ENCODE measurements around the gene EXO1.
"Not testable (repeated sequence)": the region's sequence is repeated elsewhere in the genome, so short reads cannot be mapped to it uniquely, and the experiment has no call there.

Gene EXO1

DNA sequence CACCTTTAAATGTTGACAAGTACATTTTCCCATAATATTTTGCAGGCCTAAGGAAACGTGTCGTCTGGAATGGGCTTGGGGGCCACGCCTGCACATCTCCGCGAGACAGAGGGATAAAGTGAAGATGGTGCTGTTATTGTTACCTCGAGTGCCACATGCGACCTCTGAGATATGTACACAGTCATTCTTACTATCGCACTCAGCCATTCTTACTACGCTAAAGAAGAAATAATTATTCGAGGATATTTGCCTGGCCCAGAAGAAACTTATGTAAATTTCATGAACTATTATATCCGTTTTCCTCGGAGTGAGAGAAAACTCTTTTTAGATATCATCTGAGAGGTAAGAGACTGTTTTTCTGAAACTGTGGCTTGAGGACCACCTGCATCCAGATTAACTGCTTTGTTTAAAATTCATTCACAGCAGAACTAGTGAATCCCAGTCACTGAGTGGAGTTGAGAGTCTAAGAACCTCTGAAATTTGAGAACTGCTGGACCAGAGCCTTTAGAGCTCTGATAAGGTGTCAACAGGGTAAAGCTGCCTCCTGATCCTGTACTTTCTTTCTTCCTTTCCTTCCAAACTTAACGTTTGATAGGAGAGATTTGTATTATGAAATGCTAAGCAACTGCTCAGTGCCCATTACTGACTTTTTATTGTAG, 811 bp downstream of the EXO1 start:
- TF ChIP-seq, protein P1, sequence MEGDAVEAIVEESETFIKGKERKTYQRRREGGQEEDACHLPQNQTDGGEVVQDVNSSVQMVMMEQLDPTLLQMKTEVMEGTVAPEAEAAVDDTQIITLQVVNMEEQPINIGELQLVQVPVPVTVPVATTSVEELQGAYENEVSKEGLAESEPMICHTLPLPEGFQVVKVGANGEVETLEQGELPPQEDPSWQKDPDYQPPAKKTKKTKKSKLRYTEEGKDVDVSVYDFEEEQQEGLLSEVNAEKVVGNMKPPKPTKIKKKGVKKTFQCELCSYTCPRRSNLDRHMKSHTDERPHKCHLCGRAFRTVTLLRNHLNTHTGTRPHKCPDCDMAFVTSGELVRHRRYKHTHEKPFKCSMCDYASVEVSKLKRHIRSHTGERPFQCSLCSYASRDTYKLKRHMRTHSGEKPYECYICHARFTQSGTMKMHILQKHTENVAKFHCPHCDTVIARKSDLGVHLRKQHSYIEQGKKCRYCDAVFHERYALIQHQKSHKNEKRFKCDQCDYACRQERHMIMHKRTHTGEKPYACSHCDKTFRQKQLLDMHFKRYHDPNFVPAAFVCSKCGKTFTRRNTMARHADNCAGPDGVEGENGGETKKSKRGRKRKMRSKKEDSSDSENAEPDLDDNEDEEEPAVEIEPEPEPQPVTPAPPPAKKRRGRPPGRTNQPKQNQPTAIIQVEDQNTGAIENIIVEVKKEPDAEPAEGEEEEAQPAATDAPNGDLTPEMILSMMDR (IDR thresholded peaks at IDR 0.05; ENCODE audit: low read depth, low read length) = no peak
- Histone ChIP-seq H3K4me3 (ENCODE audit: low read depth, low read length) (peak overlapping the region; percentile 93), H3K27ac (peak overlapping the region; percentile 96), H3K27me3 (ENCODE audit: insufficient read depth, low read depth, severe bottlenecking) (no peaks in the 10 kb centered on the region), H3K36me3 (peaks cover 50% of the 10 kb centered on the region), H3K9me3 (ENCODE audit: severe bottlenecking) (no peaks in the 10 kb centered on the region)
- no peak for DNase-seq

DNA sequence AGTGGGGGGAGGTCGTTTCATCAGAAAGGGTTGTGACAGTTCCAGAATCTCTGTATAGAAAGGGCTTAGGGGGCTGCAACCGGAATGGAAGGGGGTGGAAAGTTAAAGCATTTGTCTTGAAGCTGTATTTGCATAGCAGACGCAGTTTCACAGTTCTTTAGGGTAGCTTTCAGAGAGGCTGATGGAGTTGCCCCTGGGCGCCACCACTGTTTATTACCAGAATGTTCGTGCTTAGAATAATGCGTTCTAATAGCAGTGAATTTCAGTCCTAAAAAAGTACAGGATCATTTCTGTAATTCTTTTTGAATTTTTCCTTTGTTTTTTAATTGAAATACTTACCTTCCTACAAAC, 1.3 kb downstream of the EXO1 start:
- Histone ChIP-seq H3K36me3 (peaks cover 55% of the 10 kb centered on the region), H3K27ac (no peak overlapping the region)

DNA sequence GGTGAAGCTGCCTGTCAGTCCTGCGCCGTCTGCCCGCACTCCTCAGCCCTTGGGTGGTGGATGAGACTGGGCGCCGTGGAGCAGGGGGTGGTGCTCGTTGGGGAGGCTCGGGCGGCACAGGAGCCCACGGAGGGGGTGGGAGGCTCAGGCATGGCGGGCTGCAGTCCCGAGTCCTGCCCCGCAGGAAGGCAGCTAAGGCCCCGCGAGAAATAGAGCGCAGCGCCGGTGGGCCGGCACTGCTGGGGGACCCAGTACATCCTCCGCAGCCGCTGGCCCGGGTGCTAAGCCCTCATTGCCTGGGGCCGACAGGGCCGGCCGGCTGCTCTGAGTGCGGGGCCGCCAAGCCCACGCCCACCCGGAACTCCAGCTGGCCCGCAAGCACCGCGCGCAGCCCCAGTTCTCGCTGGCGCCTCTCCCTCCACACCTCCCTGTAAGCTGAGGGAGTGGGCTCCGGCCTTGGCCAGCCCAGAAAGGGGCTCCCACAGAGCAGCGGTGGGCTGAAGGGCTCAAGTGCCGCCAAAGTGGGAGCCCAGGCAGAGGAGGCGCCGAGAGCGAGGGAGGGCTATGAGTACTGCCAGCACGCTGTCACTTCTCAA, 7.6 kb downstream of the EXO1 start:
- H3K27ac ChIP-seq; DNase-seq; H3K27me3 ChIP-seq (ENCODE audit: insufficient read depth, low read depth, severe bottlenecking); H3K4me3 ChIP-seq (ENCODE audit: low read depth, low read length); H3K9me3 ChIP-seq (ENCODE audit: severe bottlenecking): not testable (repeated sequence)
- H3K36me3 ChIP-seq = peaks cover 77% of the 10 kb centered on the region

More for the DNA sequence above, 1.3 kb downstream of the EXO1 start:
- no peaks in the 10 kb centered on the region for H3K27me3 ChIP-seq (ENCODE audit: insufficient read depth, low read depth, severe bottlenecking)
- TF ChIP-seq, protein P1 (IDR thresholded peaks at IDR 0.05; ENCODE audit: low read depth, low read length) = no peak
- peak overlapping the region; percentile 93 for H3K4me3 ChIP-seq (ENCODE audit: low read depth, low read length)
- no peaks in the 10 kb centered on the region for H3K9me3 ChIP-seq (ENCODE audit: severe bottlenecking)
- no peak for DNase-seq

DNA sequence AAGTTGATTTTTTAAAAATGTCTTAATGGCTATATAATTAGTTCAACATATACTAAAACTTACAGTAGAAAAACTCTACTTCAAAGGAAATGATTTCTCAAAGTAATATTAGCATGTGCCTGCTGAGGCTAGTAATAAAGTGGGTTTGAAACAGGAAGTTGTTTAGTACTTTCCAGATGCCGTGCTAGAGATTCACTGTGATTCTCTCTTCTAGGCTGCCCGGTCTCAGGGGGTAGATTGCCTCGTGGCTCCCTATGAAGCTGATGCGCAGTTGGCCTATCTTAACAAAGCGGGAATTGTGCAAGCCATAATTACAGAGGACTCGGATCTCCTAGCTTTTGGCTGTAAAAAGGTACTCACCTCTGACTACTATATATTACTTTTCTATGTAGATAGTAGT, 9.1 kb downstream of the EXO1 start:
- no peak overlapping the region for H3K4me3 ChIP-seq (ENCODE audit: low read depth, low read length)
- no peaks in the 10 kb centered on the region for H3K9me3 ChIP-seq (ENCODE audit: severe bottlenecking)
- H3K27ac ChIP-seq = no peak overlapping the region
- TF ChIP-seq, protein P1 (IDR thresholded peaks at IDR 0.05; ENCODE audit: low read depth, low read length) = no peak
- H3K27me3 ChIP-seq (ENCODE audit: insufficient read depth, low read depth, severe bottlenecking) = no peaks in the 10 kb centered on the region
- DNase-seq = no peak
- peaks cover 78% of the 10 kb centered on the region for H3K36me3 ChIP-seq

DNA sequence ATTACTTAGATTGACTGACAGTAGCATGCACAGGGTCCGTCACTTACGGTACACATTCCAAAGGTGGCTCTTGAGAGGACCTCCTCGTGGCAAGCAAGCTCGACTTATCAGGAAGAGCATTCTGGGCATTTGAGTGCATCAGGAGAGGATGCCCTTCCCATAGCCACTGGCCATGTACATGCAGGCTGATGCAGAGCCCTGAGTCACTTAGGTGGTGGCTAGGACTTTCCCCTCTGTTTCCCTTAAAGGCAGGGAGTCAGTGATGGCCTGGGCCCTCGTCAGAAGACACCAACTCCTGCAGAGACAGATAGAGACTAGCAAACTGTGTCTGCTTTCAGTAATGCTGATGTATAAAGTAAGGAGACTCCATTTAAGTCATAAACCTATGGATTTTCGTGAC, 12.9 kb downstream of the EXO1 start:
- Histone ChIP-seq H3K36me3 (peaks cover 76% of the 10 kb centered on the region), H3K27ac (no peak overlapping the region), H3K27me3 (ENCODE audit: insufficient read depth, low read depth, severe bottlenecking) (no peaks in the 10 kb centered on the region), H3K9me3 (ENCODE audit: severe bottlenecking) (no peaks in the 10 kb centered on the region), H3K4me3 (ENCODE audit: low read depth, low read length) (no peak overlapping the region)
- TF ChIP-seq, protein P1 (IDR thresholded peaks at IDR 0.05; ENCODE audit: low read depth, low read length) = no peak
- DNase-seq = no peak

DNA sequence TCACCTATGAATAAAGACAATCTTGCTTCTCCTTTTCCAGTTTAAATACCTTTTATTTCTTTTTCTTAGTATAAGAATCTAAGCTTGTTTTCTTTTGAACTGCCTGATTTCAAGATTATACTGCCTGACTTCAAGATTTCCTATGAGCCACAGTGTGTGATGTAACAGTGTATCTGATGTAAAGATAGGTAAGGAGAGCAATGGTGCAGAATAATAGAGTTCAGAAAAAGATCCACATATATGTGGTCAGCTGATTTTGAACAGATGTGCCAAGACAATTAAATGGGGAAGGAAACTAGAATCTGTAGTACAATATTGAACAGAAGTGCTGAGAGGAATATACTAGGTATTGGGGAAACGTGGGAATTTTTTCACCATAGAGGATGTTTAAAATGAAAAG, 21.0 kb downstream of the EXO1 start:
- Histone ChIP-seq H3K27ac (no peak overlapping the region), H3K36me3 (peaks cover 56% of the 10 kb centered on the region), H3K4me3 (ENCODE audit: low read depth, low read length) (no peak overlapping the region), H3K27me3 (ENCODE audit: insufficient read depth, low read depth, severe bottlenecking) (no peaks in the 10 kb centered on the region), H3K9me3 (ENCODE audit: severe bottlenecking) (no peaks in the 10 kb centered on the region)
- no peak for DNase-seq
- TF ChIP-seq, protein P1 (IDR thresholded peaks at IDR 0.05; ENCODE audit: low read depth, low read length) = no peak

Data from WERI-Rb-1 (cell line).